HG03457 (cell line): ENCODE measurements around the gene CCDC187.
"Not testable (repeated sequence)": the region's sequence is repeated elsewhere in the genome, so short reads cannot be mapped to it uniquely, and the experiment has no call there.

Experiments used
- ATAC-seq: cut with Tn5 transposase; IDR thresholded peaks from one replicate; pipeline ENCODE4 v1.9.1; 2021; ENCODE audit warnings: moderate number of reproducible peaks; ENCODE audit not compliant: unreplicated experiment

Gene CCDC187

GRCh38 chr9:136273244-136273865, 30.5 kb downstream of the CCDC187 start:
- no peak for ATAC-seq

- no peak for ATAC-seq
Measured at GRCh38 chr9:136270173-136270705, 33.7 kb downstream of the CCDC187 start.

- no peak for ATAC-seq
Measured at GRCh38 chr9:136268735-136269134, 35.2 kb downstream of the CCDC187 start.

- no peak for ATAC-seq
Measured at GRCh38 chr9:136268318-136268717, 35.6 kb downstream of the CCDC187 start.

- no peak for ATAC-seq
Measured at GRCh38 chr9:136267261-136268111, 36.4 kb downstream of the CCDC187 start.

- not testable (repeated sequence) for ATAC-seq
Measured at GRCh38 chr9:136266641-136267040, 37.3 kb downstream of the CCDC187 start.

GRCh38 chr9:136265561-136266355, 38.1 kb downstream of the CCDC187 start:
- ATAC-seq = no peak

- no peak for ATAC-seq
Measured at GRCh38 chr9:136264441-136265405, 39.2 kb downstream of the CCDC187 start.

GRCh38 chr9:136264031-136264430, 39.9 kb downstream of the CCDC187 start:
- ATAC-seq = no peak

GRCh38 chr9:136262671-136263178, 41.2 kb downstream of the CCDC187 start:
- no peak for ATAC-seq

- ATAC-seq = no peak
Measured at GRCh38 chr9:136261686-136262430, 42.0 kb downstream of the CCDC187 start.

- ATAC-seq = no peak
Measured at GRCh38 chr9:136260936-136261472, 42.9 kb downstream of the CCDC187 start.

- no peak for ATAC-seq
Measured at GRCh38 chr9:136260521-136260920, 43.4 kb downstream of the CCDC187 start.

- ATAC-seq = no peak
Measured at GRCh38 chr9:136259836-136260235, 44.1 kb downstream of the CCDC187 start.

- ATAC-seq = no peak
Measured at GRCh38 chr9:136259517-136259813, 44.4 kb downstream of the CCDC187 start.

- no peak for ATAC-seq
Measured at GRCh38 chr9:136258786-136259516, 44.9 kb downstream of the CCDC187 start.

GRCh38 chr9:136258299-136258625, 45.6 kb downstream of the CCDC187 start:
- ATAC-seq = no peak
